NOMO-1 treated with DMSO at 0.1 percent for 48 hours (cell line): Measurements from ENCODE around the gene P3R3URF.
A peak's percentile ranks its signal among the peaks of the same experiment; 100 is the strongest.
"Not testable (repeated sequence)": the region's sequence is repeated elsewhere in the genome, so short reads cannot be mapped to it uniquely, and the experiment has no call there.

Source experiments
- DNase-seq: peaks from one replicate; lab custom pipeline; 2025; ENCODE audit not compliant: unreplicated experiment; lab: John Stamatoyannopoulos, UW

The P3R3URF gene

DNA sequence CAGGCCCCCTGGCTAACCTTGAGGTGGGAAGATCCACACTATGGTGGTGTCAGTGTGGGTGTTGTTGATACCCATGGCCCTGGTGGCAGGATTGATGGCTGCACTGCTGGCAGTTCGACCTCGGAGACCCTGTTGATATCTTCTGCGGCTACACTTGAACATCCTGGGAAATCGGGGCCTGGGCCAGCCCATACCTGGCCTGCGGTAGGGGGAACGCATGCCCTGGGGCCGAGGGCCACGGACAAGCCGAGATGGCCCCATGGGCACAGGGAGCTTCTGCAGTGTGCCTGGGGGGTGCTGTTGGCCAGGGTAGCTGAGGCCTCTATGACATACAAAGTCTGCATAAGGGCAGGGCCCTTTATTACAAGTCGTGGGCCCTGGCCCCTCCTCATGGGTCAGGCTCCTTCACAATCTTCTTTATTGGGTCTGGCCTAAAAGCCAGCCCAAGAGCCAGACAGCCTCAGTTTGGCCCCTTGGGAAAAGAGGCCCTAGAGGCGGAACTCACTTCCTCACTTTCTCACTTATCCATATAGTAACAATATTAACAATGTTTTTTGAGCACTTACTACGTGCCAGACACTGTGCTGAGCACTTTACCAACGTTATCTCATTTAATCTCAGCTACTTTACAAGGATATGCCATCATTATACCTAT lies at the start of gene P3R3URF:
P3R3URF (minus strand) TSS at position 278 of the 655 bp plus-strand sequence; CDS start at position 261, 17 bp downstream.
- no peak for DNase-seq

- DNase-seq: no peak
Measured at GRCh38 chr1:46224966-46225365, 48.7 kb upstream of the P3R3URF start.

- peak; percentile 68 for DNase-seq
Measured at GRCh38 chr1:46223472-46223943, 47.2 kb upstream of the P3R3URF start.

GRCh38 chr1:46223055-46223454 lies 46.8 kb upstream of the P3R3URF start:
- DNase-seq: not testable (repeated sequence)

GRCh38 chr1:46221749-46222148 lies 45.5 kb upstream of the P3R3URF start:
- DNase-seq: no peak

- DNase-seq: no peak
Measured at GRCh38 chr1:46220808-46221207, 44.5 kb upstream of the P3R3URF start.

DNA sequence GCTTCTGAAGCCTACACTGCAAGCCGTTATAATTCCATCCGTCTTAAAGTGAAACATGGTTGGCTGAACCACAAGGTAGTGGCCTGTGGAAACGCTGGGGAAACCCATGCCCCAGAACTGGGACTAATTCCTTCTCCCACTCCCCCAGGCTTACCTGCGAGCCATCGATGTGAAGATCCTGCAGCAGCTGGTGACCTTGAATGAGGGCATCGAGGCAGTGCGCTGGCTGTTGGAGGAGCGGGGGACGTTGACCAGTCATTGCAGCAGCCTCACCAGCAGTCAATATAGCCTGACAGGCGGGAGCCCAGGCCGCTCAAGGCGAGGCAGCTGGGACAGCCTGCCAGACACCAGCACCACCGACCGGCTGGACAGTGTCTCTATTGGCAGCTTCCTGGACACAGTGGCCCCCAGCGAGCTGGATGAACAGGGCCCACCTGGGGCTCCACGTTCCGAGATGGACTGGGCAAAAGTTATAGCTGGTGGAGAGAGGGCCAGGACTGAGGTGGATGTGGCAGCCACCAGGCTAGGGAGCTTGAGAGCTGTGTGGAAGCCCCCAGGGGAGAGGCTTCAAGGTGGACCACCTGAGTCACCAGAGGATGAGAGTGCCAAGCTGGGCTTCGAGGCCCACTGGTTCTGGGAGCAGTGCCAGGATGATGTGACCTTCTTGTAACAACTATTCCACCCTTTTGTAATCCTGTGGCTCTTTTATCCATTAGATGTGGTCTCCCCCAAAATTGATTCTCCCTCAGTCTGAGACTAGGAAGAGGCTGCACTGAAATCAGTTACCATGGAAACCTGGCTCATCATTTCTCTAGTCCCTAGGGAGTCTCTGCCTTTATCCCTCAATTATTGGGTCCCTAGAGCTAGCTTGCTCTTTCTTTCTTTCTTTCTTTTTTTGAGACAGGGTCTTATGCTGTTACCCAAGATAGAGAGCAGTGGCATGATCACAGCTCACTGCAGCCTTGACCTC lies 43.5 kb upstream of the P3R3URF start:
- no peak for DNase-seq

DNA sequence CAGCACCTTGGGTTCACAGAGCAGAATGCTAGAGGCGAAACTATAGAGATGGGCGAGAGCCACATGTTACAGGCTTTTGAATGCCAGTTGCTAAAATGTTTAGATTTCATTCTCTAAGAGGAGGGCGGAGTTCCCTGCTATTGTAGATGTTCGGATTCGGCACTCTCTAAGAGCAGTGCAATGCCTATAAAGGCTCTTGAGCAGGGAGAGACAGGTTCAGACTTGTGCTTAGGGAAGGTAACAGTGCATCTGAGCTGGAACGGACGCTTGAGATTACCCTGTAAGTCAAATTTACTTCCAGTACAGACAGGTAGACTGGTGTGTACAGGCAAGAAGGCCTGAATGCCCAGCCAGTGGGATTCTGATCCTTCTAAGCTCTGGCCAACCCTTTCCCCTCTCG lies 42.2 kb upstream of the P3R3URF start:
- no peak for DNase-seq

- DNase-seq: no peak
Measured at GRCh38 chr1:46215504-46215903, 39.2 kb upstream of the P3R3URF start.

DNA sequence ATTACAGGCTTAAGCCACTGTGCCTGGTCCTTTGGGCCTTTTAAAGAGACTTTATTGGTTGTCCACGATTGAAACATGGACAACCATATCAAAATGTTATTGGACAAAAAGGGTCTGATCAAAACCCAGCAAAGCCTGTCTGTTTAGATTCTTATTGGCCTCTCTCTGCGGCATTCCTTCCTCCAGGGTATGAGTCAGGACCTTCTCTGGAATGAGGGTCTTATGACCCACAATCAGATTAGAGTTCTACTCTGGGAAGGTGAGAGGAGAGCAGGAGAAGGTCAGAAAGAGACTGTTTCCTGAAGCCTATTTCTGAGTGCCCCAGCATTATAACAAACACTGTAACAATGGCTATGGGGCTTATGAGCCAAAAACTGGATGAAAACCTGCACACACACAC lies 34.8 kb upstream of the P3R3URF start:
- DNase-seq: no peak

DNA sequence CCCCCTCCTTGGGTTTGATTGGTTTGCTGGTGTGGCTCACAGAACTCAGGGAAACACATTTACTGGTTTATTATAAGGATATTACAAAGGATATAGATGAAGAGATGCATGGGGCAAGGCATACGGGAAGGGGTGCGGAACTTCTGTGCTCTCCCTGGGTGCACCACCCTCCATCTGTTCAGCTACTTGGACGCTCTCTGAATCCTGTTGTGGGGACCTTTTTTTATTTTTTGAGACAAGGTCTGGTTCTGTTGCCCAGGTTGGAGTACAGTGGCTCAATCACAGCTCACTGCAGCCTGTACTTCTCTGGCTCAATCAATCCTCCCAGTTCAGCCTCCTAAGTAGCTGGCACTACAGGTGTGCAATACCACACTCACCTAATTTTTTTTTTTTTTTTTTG lies 34.3 kb upstream of the P3R3URF start:
- DNase-seq: no peak

DNA sequence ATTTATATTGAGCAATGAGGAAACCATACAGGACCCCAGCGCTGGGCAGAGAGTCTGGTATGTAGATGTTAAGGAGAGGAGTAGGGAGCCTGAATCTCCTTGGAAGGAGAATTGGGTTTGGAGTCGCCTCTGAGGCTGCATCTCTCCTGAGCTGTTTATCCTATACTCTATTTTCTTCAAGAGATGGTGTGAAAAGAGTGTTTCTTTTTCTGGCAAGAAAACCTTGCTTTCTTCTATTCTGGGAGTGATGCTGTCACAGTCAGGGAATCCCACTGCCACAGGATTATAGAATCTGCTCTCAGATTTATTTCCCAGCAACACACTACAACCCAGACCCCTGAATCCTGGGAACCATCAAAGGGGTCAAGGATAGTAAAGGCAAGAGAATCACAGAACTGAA lies 30.1 kb upstream of the P3R3URF start:
- no peak for DNase-seq

DNA sequence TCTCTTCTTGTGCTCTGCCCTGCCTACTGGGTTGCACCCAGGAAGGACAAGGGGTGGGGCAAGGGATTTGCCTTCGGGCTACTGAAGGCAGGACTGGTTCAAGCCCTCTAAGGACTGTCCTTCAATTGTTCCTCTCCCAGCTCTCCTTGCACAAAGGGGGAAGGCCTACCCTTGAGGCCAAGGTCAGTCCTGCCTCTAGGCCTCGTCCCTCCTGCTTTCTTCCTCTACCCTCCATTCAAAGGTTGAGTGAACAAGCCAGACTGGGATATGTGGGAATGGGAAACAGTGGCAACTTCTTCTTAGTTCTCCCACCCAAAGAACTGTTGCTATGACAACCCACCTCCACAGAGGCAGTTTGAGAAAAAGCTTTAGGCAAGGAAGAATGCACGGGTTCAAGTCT lies 29.5 kb upstream of the P3R3URF start:
- DNase-seq: no peak

GRCh38 chr1:46205141-46205540 lies 28.9 kb upstream of the P3R3URF start:
- DNase-seq: no peak

DNA sequence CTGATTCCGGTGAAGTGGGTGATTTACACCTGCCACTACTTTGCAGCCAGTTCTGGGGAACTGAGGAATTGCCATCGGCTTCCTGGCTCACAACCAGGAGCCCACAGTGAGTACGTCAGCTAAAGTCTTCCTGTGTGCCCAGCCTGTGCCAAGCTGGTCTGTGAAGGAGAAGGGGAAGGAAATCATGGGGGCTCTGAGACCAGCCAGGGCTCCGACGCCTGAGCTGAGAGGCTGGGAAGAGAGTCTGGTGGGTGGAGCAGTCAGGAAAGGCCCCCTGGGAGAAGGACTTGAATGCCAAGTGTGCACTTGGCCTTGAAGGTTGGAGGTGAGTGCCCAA lies 28.1 kb upstream of the P3R3URF start:
- no peak for DNase-seq

- no peak for DNase-seq
Measured at GRCh38 chr1:46203738-46204405, 27.6 kb upstream of the P3R3URF start.

GRCh38 chr1:46199233-46199749 lies 23.0 kb upstream of the P3R3URF start:
- no peak for DNase-seq

DNA sequence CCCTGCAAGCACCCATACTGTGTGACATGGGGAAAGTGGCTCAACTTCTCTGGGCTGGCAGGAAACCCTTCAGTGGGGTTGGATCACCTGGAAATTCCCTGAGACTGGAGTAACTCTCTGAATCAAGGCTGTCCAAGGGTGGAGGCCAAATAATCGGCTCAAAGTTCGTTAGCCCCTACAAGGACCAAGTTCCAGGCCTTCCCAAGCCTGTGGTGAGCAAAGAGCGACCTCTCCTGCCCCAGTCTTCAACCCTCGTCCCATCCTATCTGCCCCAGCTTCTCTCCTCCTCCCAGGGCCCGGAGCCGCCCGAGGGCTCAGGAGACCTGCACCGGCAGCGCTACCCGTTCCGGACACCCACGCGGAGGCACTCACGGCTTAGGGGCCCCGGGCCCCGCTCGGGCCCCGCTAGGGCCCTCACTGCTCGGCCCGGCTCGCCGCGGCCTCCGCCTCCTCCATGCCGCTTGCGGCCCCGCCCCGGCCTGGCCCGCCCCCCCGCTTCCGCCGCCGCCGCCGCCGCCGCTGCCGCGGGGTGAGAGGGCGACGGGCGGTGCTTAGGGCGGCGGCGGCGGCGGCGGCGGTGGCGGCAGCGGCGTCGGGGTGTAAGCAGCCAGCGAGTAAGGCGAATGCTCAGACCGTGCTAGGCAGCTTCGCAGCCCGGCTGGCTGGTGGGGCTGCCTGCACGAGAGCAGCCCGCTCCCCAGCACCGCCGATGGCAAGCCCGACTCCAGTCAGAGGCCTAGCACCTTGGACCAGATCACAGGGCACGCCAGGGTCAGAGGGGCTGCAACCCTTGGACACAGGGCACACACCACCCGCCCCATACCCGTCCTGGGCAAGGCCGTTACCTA lies 21.9 kb upstream of the P3R3URF start, which contains the start of gene POMGNT1:
POMGNT1 (minus strand) TSS at position 471 of the 848 bp plus-strand sequence. CDS start 613 bp downstream, outside the sequence.
- peak; percentile 66 for DNase-seq

DNA sequence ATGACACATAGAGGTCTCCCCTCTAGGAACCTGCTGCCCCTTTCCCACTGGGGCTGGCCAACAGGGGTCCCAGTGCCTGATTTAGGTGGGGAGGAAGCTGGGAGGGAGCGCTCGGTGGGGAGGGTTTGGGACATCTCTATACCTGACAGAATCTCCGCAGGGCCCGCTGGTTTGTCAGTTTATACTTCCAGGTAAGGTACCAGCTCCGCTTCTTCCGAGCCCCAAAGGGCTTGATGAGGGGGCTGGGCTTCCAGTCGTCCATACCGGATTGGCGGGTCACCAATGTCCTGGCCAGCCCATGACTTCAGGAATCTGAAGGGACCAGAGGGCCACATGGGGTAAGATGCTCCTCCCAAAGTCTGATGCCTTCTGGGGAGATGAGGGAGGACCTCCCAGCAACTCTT lies 21.3 kb upstream of the P3R3URF start:
- DNase-seq: no peak

- DNase-seq: no peak
Measured at GRCh38 chr1:46196609-46197008, 20.3 kb upstream of the P3R3URF start.
